Measurements from ENCODE around the gene GTPBP2.

Gene GTPBP2, protein sequence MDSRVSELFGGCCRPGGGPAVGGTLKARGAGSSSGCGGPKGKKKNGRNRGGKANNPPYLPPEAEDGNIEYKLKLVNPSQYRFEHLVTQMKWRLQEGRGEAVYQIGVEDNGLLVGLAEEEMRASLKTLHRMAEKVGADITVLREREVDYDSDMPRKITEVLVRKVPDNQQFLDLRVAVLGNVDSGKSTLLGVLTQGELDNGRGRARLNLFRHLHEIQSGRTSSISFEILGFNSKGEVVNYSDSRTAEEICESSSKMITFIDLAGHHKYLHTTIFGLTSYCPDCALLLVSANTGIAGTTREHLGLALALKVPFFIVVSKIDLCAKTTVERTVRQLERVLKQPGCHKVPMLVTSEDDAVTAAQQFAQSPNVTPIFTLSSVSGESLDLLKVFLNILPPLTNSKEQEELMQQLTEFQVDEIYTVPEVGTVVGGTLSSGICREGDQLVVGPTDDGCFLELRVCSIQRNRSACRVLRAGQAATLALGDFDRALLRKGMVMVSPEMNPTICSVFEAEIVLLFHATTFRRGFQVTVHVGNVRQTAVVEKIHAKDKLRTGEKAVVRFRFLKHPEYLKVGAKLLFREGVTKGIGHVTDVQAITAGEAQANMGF

DNA sequence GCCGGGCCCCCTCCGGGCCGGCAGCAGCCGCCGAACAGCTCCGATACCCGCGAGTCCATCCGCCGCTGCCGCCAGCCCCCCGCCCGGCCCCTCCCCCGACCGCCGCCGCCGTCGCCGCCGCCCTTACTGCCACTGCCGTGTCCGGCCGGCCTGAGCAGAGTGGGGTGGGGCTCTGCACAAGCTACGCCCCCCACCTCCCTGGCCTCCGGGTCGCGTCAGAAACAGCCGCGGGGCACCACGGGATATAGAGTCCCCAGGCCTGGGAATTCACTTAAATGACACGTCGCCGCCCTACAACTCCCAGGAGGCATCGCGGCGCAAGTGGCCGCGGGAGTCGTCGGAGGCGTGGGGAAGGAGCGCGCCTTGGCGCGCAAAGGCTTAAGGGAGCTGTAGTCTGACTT is at the start of gene GTPBP2:
Gene GTPBP2, minus strand, starts transcription at position 161 of the 401 bp plus-strand sequence. Its CDS starts 102 bp downstream, at position 59.
- DNase-seq, result peak; percentile 50 to 100 (median 99)

- no peak for DNase-seq
These were observed 49.3 kb upstream of the GTPBP2 start for GRCh38 chr6:43678341-43678740.

DNA sequence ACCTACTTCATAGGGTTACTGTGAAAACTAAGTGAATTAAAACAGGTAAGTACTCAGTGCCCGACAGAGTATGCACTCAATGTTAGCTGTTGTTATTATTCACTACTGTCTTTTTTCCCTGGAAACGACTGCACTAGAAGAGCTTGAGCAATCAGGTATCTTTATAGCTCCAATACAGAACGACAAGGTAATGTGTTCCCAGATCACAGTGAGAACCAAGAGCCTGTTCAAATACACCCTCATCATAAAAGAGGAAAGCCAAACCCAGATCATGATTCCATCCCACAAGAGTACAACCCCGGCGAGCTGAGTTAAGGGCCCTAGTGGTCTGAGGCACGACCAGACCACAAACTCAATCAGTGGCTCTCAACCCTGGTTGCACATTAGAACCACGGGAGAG is 48.7 kb upstream of the GTPBP2 start:
- DNase-seq, result no peak

GRCh38 chr6:43676962-43677606 is 48.0 kb upstream of the GTPBP2 start:
- no peak for DNase-seq

DNA sequence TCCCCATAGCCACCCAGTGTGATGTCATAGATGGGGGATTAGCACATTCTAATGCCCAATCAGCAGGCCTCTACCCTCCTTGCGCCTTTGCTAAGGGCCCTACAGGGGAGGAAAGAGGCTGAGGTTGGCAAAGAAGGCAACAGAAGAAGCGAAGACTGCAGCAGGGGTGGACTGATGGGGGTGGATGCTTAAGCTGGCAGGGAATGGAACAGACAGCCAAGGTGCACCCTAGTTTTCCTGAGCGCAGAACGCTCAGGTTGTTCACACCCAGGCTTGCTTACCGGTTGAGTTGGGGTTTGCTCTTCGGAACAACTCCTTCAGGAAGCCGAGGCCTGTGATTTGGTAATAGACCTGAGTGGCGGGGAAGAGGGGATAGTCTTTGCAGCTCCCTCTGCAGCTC is 45.9 kb upstream of the GTPBP2 start:
- DNase-seq, result no peak

GRCh38 chr6:43674291-43674690 is 45.2 kb upstream of the GTPBP2 start:
- DNase-seq, result no peak

DNA sequence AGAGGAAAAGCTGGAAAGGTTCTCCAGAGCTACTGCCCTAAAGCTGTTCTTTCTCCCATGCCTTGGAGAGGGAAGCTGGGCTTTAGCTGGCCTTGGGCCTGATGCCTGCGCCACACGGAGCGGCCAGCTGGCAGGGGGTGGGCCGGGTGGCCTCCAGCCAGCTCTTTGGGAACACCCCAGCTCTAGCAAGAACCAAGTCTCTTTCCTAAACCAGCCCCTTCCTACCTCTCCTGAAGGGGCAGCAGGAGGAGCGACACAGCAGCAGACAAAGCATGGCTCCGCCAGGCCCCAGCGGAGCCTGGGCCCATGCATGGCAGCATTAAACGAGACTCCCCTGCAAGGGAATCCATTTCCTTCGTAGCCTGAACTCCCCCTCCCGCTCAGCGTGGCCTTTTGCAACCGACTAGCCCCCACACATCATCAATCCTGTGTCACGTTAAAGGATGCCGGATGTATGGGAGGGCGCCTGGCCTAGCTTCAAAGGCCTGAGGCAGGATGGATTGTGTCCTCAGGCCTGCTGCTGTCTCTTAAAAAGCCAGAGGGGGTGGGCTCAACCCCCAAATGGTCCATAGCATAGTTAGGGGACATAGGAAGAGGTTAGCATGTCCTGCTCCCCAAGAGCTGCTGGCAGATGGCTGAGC is 44.5 kb upstream of the GTPBP2 start:
- DNase-seq, result peak in 38 of 56 donors; percentile 8 to 72 (median 26)

DNA sequence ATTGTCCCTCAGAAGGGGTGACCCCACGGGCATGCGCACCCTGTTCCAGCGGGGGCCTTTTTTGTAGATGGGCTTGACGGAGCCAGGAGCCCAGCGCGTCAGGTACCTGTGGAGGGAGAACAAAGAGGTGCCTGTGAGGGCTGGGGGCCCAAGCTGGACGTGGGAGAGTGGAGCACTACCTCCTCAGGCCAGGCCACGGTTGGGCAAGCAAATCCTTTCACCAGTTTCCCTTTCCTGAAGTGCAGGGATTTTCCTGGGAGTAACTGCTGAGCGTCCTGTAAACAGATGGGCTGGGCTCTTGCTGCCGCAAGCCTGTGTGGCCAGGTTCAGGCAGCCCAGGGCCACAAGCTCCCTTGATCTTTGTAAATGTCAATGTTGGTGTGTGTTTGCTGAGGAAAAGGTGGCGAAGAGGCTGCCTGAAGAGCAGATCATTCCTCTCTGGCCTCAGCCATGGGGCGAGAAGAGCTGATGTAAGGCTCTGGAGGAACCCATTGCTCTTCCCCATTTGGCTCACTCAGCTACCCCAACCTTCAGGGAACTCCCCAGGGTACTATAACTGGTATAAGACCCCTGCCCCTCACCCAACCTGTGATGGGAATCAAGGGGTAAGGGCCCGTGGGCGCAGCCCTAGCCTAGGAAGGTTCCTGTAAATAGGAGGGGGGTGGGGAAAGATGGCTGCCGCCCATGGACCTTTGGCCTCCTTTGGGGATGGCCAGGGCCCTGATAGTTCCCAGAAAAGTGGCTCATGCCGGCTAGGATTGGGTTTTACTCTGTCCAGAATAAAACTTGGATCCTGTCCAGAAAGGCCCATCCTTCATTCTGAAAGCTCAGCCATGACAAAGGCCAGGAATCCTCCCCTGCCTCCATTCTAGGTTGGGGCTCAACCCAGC is 43.0 kb upstream of the GTPBP2 start:
- DNase-seq, result no peak

DNA sequence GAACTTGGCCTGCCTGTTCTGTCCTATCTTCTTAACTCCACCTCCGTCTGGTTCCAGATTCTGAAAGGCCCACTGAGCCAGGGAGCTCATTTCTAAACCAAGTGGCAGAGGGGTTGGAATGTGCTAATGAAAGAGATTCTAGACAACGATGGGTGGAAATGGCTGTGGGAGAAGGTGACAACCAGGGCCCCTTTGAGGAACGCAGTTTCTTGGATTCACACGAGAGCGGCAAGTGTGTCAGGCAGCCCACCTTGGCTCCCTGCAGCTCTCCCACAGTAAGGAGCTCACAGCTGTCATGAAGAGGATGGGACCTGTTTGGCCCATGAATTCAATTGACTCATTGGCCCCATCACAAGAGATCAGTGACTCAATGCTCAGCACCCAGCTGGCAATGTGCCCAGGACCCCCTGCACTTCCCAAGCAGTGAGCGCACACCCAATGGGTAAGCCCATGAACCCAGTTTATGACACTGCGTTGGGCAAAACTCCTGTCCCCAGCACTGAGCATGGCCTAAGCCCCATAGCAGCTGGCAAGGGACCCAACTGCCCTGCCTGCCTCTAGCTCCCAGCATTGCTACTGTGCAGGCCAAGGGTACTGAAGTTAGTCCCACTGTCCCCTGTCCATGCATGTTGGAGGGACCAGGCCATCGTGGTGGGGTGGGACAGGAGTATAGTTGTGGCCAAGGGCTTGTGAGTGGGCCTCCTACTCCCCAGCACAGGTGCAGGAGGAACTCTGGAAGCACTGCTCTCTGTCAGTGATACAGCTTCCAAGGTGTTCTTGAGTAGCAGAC is 42.1 kb upstream of the GTPBP2 start:
- DNase-seq, result no peak

- no peak for DNase-seq
These were observed 41.5 kb upstream of the GTPBP2 start for GRCh38 chr6:43670623-43670986.

- peak in 1 of 56 donors; percentile 36 for DNase-seq
These were observed 41.0 kb upstream of the GTPBP2 start for GRCh38 chr6:43669922-43670622.

DNA sequence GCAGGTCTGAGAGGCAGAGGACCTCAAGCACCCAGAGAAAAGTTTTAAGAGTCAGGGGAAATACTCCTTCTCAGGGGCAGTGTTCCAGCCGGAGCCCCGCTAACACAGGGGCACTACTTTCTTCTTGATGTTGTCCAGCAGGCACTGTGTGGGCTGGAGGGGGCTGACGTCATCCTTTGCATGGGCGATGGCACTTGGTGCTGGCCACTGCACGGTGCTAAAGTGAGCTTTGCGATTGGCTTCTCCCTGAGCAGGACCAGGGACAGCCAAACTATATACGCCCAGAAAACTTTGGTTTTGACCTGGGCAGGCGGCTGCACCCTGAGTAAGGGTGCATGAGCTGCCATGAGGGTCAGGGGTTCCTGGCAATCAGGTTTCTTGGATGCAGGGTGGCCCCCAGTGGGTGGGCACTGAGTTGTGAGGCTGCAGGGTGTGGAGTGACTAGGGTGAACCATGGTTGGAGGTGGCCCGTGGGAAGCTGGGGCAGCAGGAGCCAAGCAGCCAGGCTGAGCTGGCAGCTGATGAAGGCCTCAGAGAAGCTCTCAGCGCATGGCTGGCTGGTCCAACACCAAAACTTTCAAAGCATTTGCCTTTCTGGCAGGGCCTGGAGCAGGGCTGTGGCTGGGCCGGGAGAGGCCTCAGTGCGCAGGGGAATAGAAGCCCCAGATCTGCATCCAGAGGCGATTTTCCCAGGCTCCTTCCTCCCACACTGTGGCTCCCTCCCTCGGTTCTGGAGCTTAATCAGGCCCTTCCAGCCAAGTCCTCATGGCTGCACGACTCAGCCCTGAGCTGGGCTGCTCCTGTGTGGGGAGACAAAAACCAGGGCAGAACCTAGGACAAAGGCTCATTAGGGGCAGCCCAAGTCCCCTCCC is 40.2 kb upstream of the GTPBP2 start:
- DNase-seq, result peak in 40 of 56 donors; percentile 28 to 78 (median 44)

DNA sequence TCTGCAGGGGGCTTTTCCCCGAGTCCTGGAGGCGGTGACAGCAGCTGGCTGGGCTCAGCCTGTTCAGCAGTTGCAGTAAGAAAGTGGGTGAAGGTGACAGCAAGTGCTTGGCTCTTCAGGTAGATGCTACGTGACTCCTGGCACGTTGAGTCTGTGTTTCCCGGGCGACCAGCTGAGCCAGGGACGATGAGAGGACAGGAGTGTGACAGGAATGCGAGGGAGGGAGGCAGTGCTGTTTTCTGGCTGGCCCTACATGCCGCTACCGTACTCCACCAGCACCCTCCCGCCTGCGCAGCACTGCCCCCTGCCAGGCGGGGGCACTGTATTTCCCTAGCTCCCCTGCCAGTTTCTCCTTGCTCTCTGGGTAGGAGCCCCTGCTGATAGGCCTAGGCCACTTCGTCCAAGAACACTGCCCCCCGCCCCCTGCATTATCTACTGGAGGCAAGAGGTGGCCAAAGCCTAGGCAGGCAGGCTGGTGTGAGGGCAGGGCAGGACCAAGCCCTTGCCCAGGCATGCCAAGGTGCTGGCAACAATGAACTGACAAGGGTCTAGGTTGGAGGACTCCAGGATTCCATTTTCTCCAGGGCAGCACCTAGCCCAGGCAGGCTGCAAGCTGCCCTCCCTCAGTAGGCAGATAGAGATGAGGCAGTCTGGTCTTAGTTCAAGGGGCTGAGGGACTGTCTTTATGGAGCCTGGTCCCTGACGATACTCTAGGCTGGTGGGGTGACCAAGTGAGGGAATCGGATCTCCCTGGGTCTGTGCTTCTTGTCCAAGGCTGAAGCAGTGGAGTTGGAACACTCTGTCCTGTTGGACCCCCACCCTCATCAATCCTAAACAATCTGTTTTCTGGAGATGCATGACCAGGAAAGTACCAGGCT is 39.3 kb upstream of the GTPBP2 start:
- peak in 43 of 56 donors; percentile 6 to 77 (median 45) for DNase-seq

DNA sequence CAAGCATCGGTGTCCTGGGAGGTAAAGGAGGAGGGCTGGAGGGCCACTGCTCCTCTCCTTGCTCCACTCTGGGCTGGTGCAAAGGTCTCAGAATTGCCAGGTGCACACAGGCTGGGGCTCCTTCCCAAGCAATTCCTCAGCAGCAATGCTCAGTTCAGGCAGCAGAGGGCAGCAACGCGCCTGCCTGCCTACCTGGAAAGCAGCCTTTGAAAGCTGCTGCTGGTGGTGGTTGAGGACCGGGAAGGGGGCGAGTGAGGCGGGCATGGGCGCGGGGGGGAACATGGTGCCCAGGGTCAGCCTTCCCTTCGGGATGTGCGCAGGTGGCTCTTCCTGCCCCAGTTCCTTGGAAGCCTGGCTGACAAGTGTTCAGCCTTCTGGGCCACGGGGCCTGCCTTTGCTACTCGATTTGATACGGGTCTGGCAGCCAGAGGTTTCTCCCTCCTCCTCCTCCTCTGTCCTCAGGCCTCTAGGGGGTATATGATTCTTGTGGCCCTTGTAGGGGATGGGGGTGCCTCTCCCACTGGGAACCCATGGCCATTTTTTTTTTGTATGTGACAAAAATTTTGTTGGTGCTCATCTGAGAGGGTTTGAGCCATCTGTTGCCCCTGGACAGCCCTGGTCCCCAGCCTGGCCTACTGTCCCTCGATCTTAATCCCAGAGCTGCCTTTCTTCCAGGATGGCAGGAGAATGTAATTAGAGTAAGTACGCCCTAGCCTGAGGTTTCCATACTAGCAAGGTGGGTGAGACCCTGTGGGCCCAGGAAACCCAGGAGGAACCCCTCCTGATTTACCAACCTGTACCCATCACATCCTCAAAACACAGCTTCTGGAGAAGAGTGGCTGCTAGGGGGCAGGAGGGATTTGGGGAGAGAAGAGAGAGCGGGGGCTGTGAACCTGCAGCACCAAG is 38.4 kb upstream of the GTPBP2 start:
- peak in 54 of 56 donors; percentile 9 to 89 (median 66) for DNase-seq

GRCh38 chr6:43666196-43666920 is 37.3 kb upstream of the GTPBP2 start:
- no peak for DNase-seq

Measured in amygdala (tissue), 56 donors.